ENCODE data around the gene SMIM43.

GRCh38 chr4:121814756-121815155 is 49.8 kb upstream of the SMIM43 start:
- TF ChIP-seq POLR2A (IDR thresholded peaks at IDR 0.05; ENCODE audit: low read length) (no peak), GATA1 (IDR thresholded peaks at IDR 0.05; ENCODE audit: low read depth, low read length) (no peak)

Measured in erythroblast (primary cell).